NK-92 treated with Interleukin-12 subunit alpha and Interleukin-12 subunit beta, amount 100 ng/mL, for 24 hours (cell line): Measurements from ENCODE around the gene PGGT1B.

Experiments
- DNase-seq: peaks from one replicate; lab custom pipeline; 2025; lab: John Stamatoyannopoulos, UW

Gene PGGT1B

GRCh38 chr5:115180165-115180709 is 82.4 kb downstream of the PGGT1B start:
- no peak for DNase-seq

DNA sequence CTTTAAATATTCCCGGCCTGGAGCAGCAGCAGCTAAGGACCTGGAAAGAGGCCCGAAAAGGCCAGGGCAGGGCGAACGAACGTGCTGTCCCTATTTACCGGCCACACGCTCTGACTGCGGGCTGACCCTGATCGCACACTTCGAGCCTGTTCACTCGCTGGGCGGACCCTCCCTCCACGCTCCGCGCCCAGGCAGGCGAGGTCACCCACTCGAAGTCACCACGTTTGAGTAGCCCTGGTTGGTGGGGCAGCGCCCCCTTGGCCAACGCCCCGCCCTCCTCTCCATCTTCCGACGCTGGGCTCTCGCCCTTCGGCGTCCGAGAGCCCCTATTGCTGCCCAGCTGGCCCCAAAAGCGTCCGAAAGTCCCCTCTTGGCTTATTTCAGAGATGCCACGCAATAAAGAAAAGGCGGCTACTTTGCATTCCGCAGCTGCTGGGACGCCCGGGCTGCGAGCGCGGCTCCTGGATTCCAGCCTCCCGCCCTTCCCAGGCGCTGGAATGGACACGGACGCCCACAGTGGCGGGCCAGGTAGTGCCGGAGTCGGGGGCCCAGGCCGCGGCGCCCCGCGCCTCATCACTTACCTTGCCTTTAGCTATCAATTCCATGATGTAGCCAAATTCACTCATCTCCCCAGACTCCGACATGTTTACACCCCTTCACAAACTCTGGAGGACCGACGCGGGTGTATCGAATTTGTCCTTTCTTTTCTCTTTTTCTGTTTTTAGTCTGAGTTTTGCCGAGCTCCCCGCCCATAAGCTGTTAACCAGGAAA is 83.1 kb downstream of the PGGT1B start:
- DNase-seq = no peak

- DNase-seq = no peak
Observed at GRCh38 chr5:115179030-115179393, 83.7 kb downstream of the PGGT1B start.

DNA sequence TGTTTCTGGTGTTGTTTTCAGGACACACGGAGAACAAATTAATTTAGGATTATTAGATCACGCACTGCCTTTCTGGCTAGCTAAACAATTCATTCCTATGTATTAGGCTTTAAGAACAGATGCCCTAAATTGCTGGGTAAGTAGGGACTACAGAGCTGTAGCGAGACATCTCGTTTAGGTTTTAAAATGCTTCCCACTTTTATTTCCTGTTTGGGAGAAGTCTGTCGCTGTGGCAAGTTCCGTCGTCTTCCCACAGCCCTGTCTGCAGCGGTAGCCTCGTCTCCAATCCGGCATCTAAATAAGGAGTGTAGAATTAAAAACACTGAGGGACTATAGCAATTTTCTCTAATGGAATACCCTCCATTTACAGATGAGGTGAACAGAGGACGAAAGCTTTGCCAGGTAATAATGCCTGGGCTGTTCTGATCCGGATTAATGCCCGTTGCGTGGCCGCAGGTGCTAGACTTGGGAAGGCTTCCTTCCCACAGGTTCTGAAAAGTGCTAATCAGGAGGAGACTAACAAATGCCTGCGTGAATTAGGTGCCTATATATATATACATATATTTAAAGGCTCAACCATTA is 91.7 kb downstream of the PGGT1B start:
- DNase-seq = no peak

- no peak for DNase-seq
Observed at GRCh38 chr5:115170134-115170928, 92.3 kb downstream of the PGGT1B start.

GRCh38 chr5:115169487-115170133 is 93.1 kb downstream of the PGGT1B start, which contains the start of gene TRIM36:
TSS of gene TRIM36 (minus strand) at chr5:115169908. CDS start at chr5:115169634, 274 bp downstream.
- no peak for DNase-seq

GRCh38 chr5:115168829-115169486 is 93.7 kb downstream of the PGGT1B start:
- DNase-seq = no peak

GRCh38 chr5:115166744-115167393 is 95.8 kb downstream of the PGGT1B start:
- DNase-seq = no peak

DNA sequence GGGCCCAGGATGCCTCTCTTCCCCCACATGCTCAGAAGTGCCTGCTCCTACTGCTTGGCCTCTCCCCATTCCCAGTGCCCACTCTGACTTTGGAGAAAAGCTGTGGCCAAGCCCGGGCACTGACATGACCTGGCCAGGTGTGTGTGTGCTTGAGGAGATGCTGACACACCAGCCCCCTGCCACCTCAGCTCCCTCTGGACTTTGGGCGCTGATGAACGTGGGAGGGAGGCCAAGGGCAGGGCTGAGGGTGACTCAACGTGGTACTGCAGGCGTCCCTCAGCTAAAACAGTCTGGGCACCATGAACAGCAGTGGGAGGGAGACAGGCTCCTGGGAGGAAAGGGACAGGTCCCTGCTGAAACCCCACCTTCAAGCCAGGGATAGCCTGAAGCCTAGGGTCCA is 96.9 kb downstream of the PGGT1B start:
- no peak for DNase-seq

- no peak for DNase-seq
Observed at GRCh38 chr5:115160975-115161475, 101.7 kb downstream of the PGGT1B start.
